Fibroblast of lung (primary cell): Measurements from ENCODE around the gene DENND1A. TPM values are rescaled to one million over a fixed set of nuclear protein-coding genes. Genes with fewer than 3 reads are reported as not detected.

Experiments
- DNase-seq, 2 donors: peaks; one replicate each; pipeline versions ENCODE4 v3.0.0 to v3.0.0-alpha.2; 2010; ENCODE audit warnings: low read depth in 2 of 2
- H2AFZ ChIP-seq: 2 replicates; pipeline ENCODE4 v1.5.1; 2012; ENCODE audit warnings: low read length, control low read depth, inconsistent platforms
- H3K27ac ChIP-seq: 2 replicates; pipeline ENCODE4 v1.5.1; 2011; ENCODE audit warnings: low read length, control low read depth; ENCODE audit not compliant: insufficient read depth
- H3K27me3 ChIP-seq: 2 replicates; pipeline ENCODE4 v1.5.1; 2011; ENCODE audit warnings: mild to moderate bottlenecking, low read length; ENCODE audit not compliant: control insufficient read depth, insufficient read depth
- H3K36me3 ChIP-seq: 2 replicates; pipeline ENCODE4 v1.5.1; 2011; ENCODE audit warnings: low read length; ENCODE audit not compliant: control insufficient read depth, insufficient read depth
- H3K4me1 ChIP-seq: 2 replicates; pipeline ENCODE4 v1.5.1; 2011; ENCODE audit warnings: low read length; ENCODE audit not compliant: control insufficient read depth, insufficient read depth; ENCODE audit errors: extremely low read depth
- H3K4me2 ChIP-seq: 2 replicates; pipeline ENCODE4 v1.5.1; 2011; ENCODE audit warnings: low read length, control low read depth; ENCODE audit not compliant: insufficient read depth; ENCODE audit errors: extremely low read depth
- H3K4me3 ChIP-seq, 4 experiments: fragments of 200-600 bp in 1 of 4; sonication (generic) in 1 of 4; replicated peaks in 1 of 4; 2 replicates each; pipeline ENCODE4 v1.5.1; 2011 to 2016; ENCODE audit warnings: low read length in 4 of 4, low read depth in 3 of 4, mild to moderate bottlenecking in 3 of 4, control low read depth in 2 of 4, inconsistent platforms in 1 of 4, mixed read lengths in 1 of 4; ENCODE audit not compliant: insufficient read depth in 1 of 4; ENCODE audit errors: control extremely low read depth in 1 of 4
- H3K79me2 ChIP-seq: 2 replicates; pipeline ENCODE4 v1.5.1; 2012; ENCODE audit warnings: mild to moderate bottlenecking, low read length, inconsistent platforms; ENCODE audit not compliant: control insufficient read depth, insufficient read depth
- H3K9ac ChIP-seq: 2 replicates; pipeline ENCODE4 v1.5.1; 2011; ENCODE audit warnings: mild to moderate bottlenecking, low read length, control low read depth; ENCODE audit not compliant: insufficient read depth
- H3K9me3 ChIP-seq: 2 replicates; pipeline ENCODE4 v1.5.1; 2012; ENCODE audit warnings: low read depth, low read length; ENCODE audit not compliant: control insufficient read depth, insufficient read depth
- H4K20me1 ChIP-seq: 2 replicates; pipeline ENCODE4 v1.5.1; 2011; ENCODE audit warnings: low read length; ENCODE audit not compliant: control insufficient read depth, insufficient read depth; ENCODE audit errors: extremely low read depth
- EZH2 ChIP-seq: IDR thresholded peaks from 2 replicates; pipeline ENCODE4 v1.5.1; 2012; ENCODE audit warnings: low read length, control low read depth, mild to moderate bottlenecking; ENCODE audit errors: missing control alignments
- polyA plus RNA-seq, 2 donors: library from polyadenylated mRNA; depleted of rRNA in 1 of 2; stranded (reverse) in 1 of 2; unstranded in 1 of 2; fragments of >200 nt; gene quantifications; 2 replicates each; pipeline ENCODE4 v1.2.1, GENCODE V29; 2011 to 2012; ENCODE audit warnings: missing spikeins in 1 of 2
- total RNA-seq: library from RNA; depleted of rRNA; stranded (reverse); fragments of >200 nt; gene quantifications from 2 replicates; pipeline ENCODE4 v1.2.1, GENCODE V29; 2014
- TF ChIP-seq, protein P1 (sequence below), 2 donors: IDR thresholded peaks in 1 of 2; conservative IDR thresholded peaks in 1 of 2; 1 replicate in 1 of 2; 2 replicates in 1 of 2; pipeline ENCODE4 v1.5.1; 2011 to 2012; ENCODE audit warnings: low read length in 2 of 2, control low read depth in 1 of 2, inconsistent platforms in 1 of 2, low read depth in 1 of 2, mild to moderate bottlenecking in 1 of 2

The DENND1A gene
- total and polyA plus RNA-seq, 2 donors (not counting 1 experiment from before 2014, with no cell fraction given) = 13.0 to 18.3 TPM

DNA sequence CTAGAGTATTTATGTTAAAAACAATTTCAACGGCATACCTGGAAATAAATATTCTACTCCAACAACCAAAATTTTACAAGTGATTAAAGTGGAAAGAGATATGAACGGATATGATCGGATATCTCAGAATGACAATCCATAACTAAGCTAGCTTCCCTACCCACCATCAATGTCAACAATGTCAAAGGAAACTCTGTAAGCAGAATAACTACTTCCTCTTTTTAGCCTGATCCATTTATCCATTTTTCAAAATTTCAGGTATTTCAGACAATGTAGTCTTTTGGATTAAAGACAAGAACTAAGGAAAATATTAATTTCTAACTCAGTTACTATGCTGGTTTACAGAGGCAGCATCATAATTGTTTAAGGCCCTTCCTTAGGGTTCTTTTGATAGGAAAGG, 188.7 kb downstream of the DENND1A start:
- TF ChIP-seq, protein P1, sequence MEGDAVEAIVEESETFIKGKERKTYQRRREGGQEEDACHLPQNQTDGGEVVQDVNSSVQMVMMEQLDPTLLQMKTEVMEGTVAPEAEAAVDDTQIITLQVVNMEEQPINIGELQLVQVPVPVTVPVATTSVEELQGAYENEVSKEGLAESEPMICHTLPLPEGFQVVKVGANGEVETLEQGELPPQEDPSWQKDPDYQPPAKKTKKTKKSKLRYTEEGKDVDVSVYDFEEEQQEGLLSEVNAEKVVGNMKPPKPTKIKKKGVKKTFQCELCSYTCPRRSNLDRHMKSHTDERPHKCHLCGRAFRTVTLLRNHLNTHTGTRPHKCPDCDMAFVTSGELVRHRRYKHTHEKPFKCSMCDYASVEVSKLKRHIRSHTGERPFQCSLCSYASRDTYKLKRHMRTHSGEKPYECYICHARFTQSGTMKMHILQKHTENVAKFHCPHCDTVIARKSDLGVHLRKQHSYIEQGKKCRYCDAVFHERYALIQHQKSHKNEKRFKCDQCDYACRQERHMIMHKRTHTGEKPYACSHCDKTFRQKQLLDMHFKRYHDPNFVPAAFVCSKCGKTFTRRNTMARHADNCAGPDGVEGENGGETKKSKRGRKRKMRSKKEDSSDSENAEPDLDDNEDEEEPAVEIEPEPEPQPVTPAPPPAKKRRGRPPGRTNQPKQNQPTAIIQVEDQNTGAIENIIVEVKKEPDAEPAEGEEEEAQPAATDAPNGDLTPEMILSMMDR (conservative IDR thresholded peaks at IDR 0.05 in 1 of 2, IDR thresholded peaks at IDR 0.05 in 1 of 2; ENCODE audit: low read depth in 1 of 2, low read length in 2 of 2) = no peak
- no peak for TF ChIP-seq EZH2
- Histone ChIP-seq H2AFZ (no peak overlapping the region), H3K4me2 (no peak overlapping the region), H3K9ac (no peak overlapping the region), H4K20me1 (no peaks in the 10 kb centered on the region), H3K4me3 (no peak overlapping the region), H3K4me1 (no peaks in the 10 kb centered on the region), H3K9me3 (no peaks in the 10 kb centered on the region), H3K36me3 (no peaks in the 10 kb centered on the region), H3K27ac (no peak overlapping the region), H3K27me3 (no peaks in the 10 kb centered on the region), H3K79me2 (no peaks in the 10 kb centered on the region)
- DNase-seq = no peak

DNA sequence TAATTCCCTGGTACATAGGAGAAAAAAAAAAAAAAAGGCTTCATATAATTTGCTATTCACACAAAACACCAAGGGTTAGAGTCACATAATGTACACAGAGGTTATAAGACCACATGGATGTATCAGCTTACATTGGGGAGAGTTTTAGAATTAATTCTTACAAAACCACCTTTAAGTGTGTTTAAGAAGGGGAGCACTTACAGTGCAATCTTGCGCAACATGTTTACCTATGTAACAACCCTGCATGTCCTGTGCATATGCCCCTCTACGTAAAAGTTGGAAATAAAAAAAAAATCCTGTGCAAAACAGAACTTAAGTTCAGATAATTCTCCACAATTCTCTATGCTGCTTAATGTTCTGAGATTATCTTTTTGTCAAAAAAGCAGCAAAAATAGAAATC, 190.0 kb downstream of the DENND1A start:
- Histone ChIP-seq H3K36me3 (no peaks in the 10 kb centered on the region), H3K27ac (no peak overlapping the region), H3K4me1 (no peaks in the 10 kb centered on the region), H3K4me2 (no peak overlapping the region), H3K79me2 (no peaks in the 10 kb centered on the region), H3K9me3 (no peaks in the 10 kb centered on the region), H2AFZ (no peak overlapping the region), H3K9ac (no peak overlapping the region), H3K27me3 (no peaks in the 10 kb centered on the region), H3K4me3 (no peak overlapping the region), H4K20me1 (no peaks in the 10 kb centered on the region)
- TF ChIP-seq EZH2 = no peak
- TF ChIP-seq, protein P1 (conservative IDR thresholded peaks at IDR 0.05 in 1 of 2, IDR thresholded peaks at IDR 0.05 in 1 of 2; ENCODE audit: low read depth in 1 of 2, low read length in 2 of 2) = no peak
- no peak for DNase-seq

DNA sequence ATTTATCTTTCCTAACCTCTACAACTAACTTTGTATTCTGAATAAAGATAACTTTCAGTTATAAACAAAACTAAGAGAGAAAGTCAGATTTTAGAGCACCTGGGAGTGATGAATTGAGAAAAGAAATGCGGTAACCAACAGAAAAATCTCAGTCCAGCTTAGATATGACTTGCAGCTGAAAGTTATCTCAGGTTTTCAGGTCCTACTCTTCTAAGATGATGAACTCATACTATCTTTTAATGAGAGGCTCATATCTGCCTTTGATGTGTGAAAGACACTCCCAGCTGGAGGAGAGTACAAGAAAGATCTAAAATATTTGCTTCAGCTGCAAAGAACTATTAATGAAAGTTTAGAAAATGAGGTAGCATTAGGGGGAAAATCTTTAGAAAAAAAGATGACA, 190.5 kb downstream of the DENND1A start:
- TF ChIP-seq, protein P1 (conservative IDR thresholded peaks at IDR 0.05 in 1 of 2, IDR thresholded peaks at IDR 0.05 in 1 of 2; ENCODE audit: low read depth in 1 of 2, low read length in 2 of 2) = no peak
- no peak for TF ChIP-seq EZH2
- no peaks in the 10 kb centered on the region for H3K36me3 ChIP-seq
- H2AFZ ChIP-seq = no peak overlapping the region
- DNase-seq = no peak
- H3K4me2 ChIP-seq = no peak overlapping the region
- H3K79me2 ChIP-seq = no peaks in the 10 kb centered on the region
- H3K27me3 ChIP-seq = no peaks in the 10 kb centered on the region
- H3K27ac ChIP-seq = no peak overlapping the region
- no peaks in the 10 kb centered on the region for H3K9me3 ChIP-seq
- H4K20me1 ChIP-seq = no peaks in the 10 kb centered on the region
- H3K4me1 ChIP-seq = no peaks in the 10 kb centered on the region
- no peak overlapping the region for H3K9ac ChIP-seq
- H3K4me3 ChIP-seq = no peak overlapping the region
